WTC11 (cell line): ENCODE results near the gene OR4Q2. TPM values are rescaled to one million over a fixed set of nuclear protein-coding genes. Genes with fewer than 3 reads are reported as not detected.

ENCODE experiments used
- ATAC-seq: fragments of 200-7000 bp; cut with Tn5 transposase; 2 replicates; pipeline ENCODE4 v1.10.0; 2021; ENCODE audit warnings: mild to moderate bottlenecking, moderate library complexity
- CTCF ChIA-PET: fragments of 300-600 bp; sonication (Branson Sonifier 250); formaldehyde crosslinking; loops from one replicate; lab custom pipeline; 2021; ENCODE audit warnings: antibody characterized with exemption; lab: Charles Lee
- POLR2A ChIA-PET: fragments of 350-600 bp; sonication (Branson Sonifier 250); formaldehyde crosslinking; loops from one replicate; lab custom pipeline; 2021; ENCODE audit warnings: antibody characterized with exemption; lab: Charles Lee
- DNase-seq: peaks from one replicate; pipeline ENCODE4 v3.0.0; 2021; ENCODE audit warnings: low spot score
- H3K27ac Mint-ChIP-seq: 2 replicates; pipeline ENCODE4 v1.8.0; 2021; ENCODE audit warnings: mixed read lengths
- H3K27me3 Mint-ChIP-seq: 2 replicates; pipeline ENCODE4 v1.8.0; 2021; ENCODE audit warnings: low read depth, mild to moderate bottlenecking, moderate library complexity, mixed read lengths
- H3K36me3 Mint-ChIP-seq: 2 replicates; pipeline ENCODE4 v1.8.0; 2021; ENCODE audit warnings: mixed read lengths
- H3K4me1 Mint-ChIP-seq: 2 replicates; pipeline ENCODE4 v1.8.0; 2022; ENCODE audit warnings: mixed read lengths
- H3K4me3 Mint-ChIP-seq: 2 replicates; pipeline ENCODE4 v1.8.0; 2021; ENCODE audit warnings: mild to moderate bottlenecking, moderate library complexity, mixed read lengths
- H3K9me3 Mint-ChIP-seq: 2 replicates; pipeline ENCODE4 v1.8.0; 2021; ENCODE audit warnings: mixed read lengths
- CREB1 ChIP-seq: sonication (generic); formaldehyde crosslinking; IDR thresholded peaks from 2 replicates; pipeline ENCODE4 v1.8.0; 2023; ENCODE audit warnings: mild to moderate bottlenecking, missing genetic modification reagents
- CREM ChIP-seq: sonication (generic); formaldehyde crosslinking; IDR thresholded peaks from 2 replicates; pipeline ENCODE4 v1.8.1; 2022; ENCODE audit warnings: mild to moderate bottlenecking, missing genetic modification reagents, moderate library complexity
- GTF2I ChIP-seq: fragments of 250-450 bp; sonication (Bioruptor Pico); conservative IDR thresholded peaks from 2 replicates; pipeline ENCODE4 v1.4.0; 2021; ENCODE audit warnings: mild to moderate bottlenecking
- KAT7 ChIP-seq: sonication (generic); formaldehyde crosslinking; IDR thresholded peaks from 2 replicates; pipeline ENCODE4 v1.8.1; 2023; ENCODE audit warnings: missing genetic modification reagents, mild to moderate bottlenecking, borderline replicate concordance
- NR2C2 ChIP-seq: sonication (generic); formaldehyde crosslinking; IDR thresholded peaks from 2 replicates; pipeline ENCODE4 v1.8.0; 2022; ENCODE audit warnings: mild to moderate bottlenecking, missing genetic modification reagents
- NR3C1 ChIP-seq: sonication (generic); formaldehyde crosslinking; conservative IDR thresholded peaks from 2 replicates; pipeline ENCODE4 v1.8.1; 2023; ENCODE audit warnings: low read depth, mild to moderate bottlenecking, missing genetic modification reagents
- RELA ChIP-seq: sonication (generic); formaldehyde crosslinking; IDR thresholded peaks from 2 replicates; pipeline ENCODE4 v1.8.1; 2022; ENCODE audit warnings: missing genetic modification reagents, mild to moderate bottlenecking, borderline replicate concordance
- TEAD1 ChIP-seq: sonication (generic); formaldehyde crosslinking; IDR thresholded peaks from 2 replicates; pipeline ENCODE4 v1.8.0; 2022; ENCODE audit warnings: mild to moderate bottlenecking, missing genetic modification reagents
- TP53 ChIP-seq: sonication (generic); formaldehyde crosslinking; IDR thresholded peaks from 2 replicates; pipeline ENCODE4 v1.8.1; 2023; ENCODE audit warnings: mild to moderate bottlenecking, missing genetic modification reagents
- USF1 ChIP-seq: sonication (generic); formaldehyde crosslinking; IDR thresholded peaks from 2 replicates; pipeline ENCODE4 v1.8.0; 2022; ENCODE audit warnings: mild to moderate bottlenecking, missing genetic modification reagents
- USF2 ChIP-seq: sonication (generic); formaldehyde crosslinking; IDR thresholded peaks from 2 replicates; pipeline ENCODE4 v1.8.1; 2023; ENCODE audit warnings: mild to moderate bottlenecking, missing genetic modification reagents, moderate library complexity
- ZBTB43 ChIP-seq: sonication (generic); formaldehyde crosslinking; IDR thresholded peaks from 2 replicates; pipeline ENCODE4 v1.8.1; 2023; ENCODE audit warnings: mild to moderate bottlenecking, missing genetic modification reagents
- ZNF121 ChIP-seq: sonication (generic); formaldehyde crosslinking; IDR thresholded peaks from 2 replicates; pipeline ENCODE4 v1.8.0; 2023; ENCODE audit warnings: missing genetic modification reagents
- ZNF317 ChIP-seq: sonication (generic); formaldehyde crosslinking; IDR thresholded peaks from 2 replicates; pipeline ENCODE4 v1.8.1; 2023; ENCODE audit warnings: low read depth, mild to moderate bottlenecking, moderate library complexity, missing genetic modification reagents, borderline replicate concordance
- ZNF396 ChIP-seq: fragments of 250-450 bp; sonication (Bioruptor Pico); IDR thresholded peaks from 2 replicates; pipeline ENCODE4 v1.8.0; 2021; ENCODE audit warnings: mild to moderate bottlenecking, moderate library complexity, borderline replicate concordance
- ZNF512 ChIP-seq: sonication (generic); formaldehyde crosslinking; IDR thresholded peaks from 2 replicates; pipeline ENCODE4 v1.8.1; 2022; ENCODE audit warnings: missing genetic modification reagents, borderline replicate concordance
- ZNF532 ChIP-seq: fragments of 250-450 bp; sonication (Bioruptor Pico); IDR thresholded peaks from 2 replicates; pipeline ENCODE4 v1.9.0; 2021; ENCODE audit warnings: mild to moderate bottlenecking, borderline replicate concordance
- ZNF671 ChIP-seq: fragments of 250-450 bp; sonication (Bioruptor Pico); IDR thresholded peaks from 2 replicates; pipeline ENCODE4 v1.8.0; 2021; ENCODE audit warnings: mild to moderate bottlenecking
- total RNA-seq: library from RNA; stranded (reverse); gene quantifications from 3 replicates; pipeline ENCODE4 v1.2.3, GENCODE V29; 2021
- TF ChIP-seq, protein P1 (sequence below): sonication (generic); formaldehyde crosslinking; IDR thresholded peaks from 2 replicates; pipeline ENCODE4 v1.8.0; 2022; ENCODE audit warnings: mild to moderate bottlenecking, missing genetic modification reagents
- TF ChIP-seq, protein P2 (sequence below): sonication (generic); formaldehyde crosslinking; conservative IDR thresholded peaks from 2 replicates; pipeline ENCODE4 v1.8.1; 2022; ENCODE audit warnings: mild to moderate bottlenecking, missing genetic modification reagents
- TF ChIP-seq, protein P3 (sequence below): fragments of 250-450 bp; sonication (Bioruptor Pico); IDR thresholded peaks from 2 replicates; pipeline ENCODE4 v1.8.0; 2021; ENCODE audit warnings: mild to moderate bottlenecking
- TF ChIP-seq, protein P4 (sequence below): sonication (generic); formaldehyde crosslinking; IDR thresholded peaks from 2 replicates; pipeline ENCODE4 v1.8.0; 2022; ENCODE audit warnings: mild to moderate bottlenecking, missing genetic modification reagents

OR4Q2 gene
- total RNA-seq, 1 experiment from 2014 or later = not detected

GRCh38 chr14:20002319-20002718 lies 356 bp downstream of the OR4Q2 start (continued):
- no peak for TF ChIP-seq USF2 (CRISPR knock-in tag)
- TF ChIP-seq CREM (CRISPR knock-in tag) = no peak
- no peak for TF ChIP-seq USF1
- TF ChIP-seq ZNF317 (CRISPR knock-in tag) = no peak
- TF ChIP-seq, protein P1, sequence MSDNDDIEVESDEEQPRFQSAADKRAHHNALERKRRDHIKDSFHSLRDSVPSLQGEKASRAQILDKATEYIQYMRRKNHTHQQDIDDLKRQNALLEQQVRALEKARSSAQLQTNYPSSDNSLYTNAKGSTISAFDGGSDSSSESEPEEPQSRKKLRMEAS = no peak

- no peak for DNase-seq
- Mint-ChIP-seq H3K27ac (no peak overlapping the region), H3K27me3 (peaks cover 9% of the 10 kb centered on the region), H3K4me3 (no peak overlapping the region), H3K36me3 (peaks cover 53% of the 10 kb centered on the region), H3K4me1 (no peaks in the 10 kb centered on the region)
- no peak for ATAC-seq
- CTCF ChIA-PET = no interaction called here
- TF ChIP-seq TP53 = no peak
- TF ChIP-seq, protein P2, sequence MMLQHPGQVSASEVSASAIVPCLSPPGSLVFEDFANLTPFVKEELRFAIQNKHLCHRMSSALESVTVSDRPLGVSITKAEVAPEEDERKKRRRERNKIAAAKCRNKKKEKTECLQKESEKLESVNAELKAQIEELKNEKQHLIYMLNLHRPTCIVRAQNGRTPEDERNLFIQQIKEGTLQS (CRISPR knock-in tag) = no peak
- TF ChIP-seq NR3C1 (CRISPR knock-in tag) = no peak
- TF ChIP-seq ZNF532 (CRISPR knock-in tag) = no peak
- no peak for TF ChIP-seq ZNF671 (CRISPR knock-in tag)
- no peak for TF ChIP-seq RELA (CRISPR knock-in tag)
- no peak for TF ChIP-seq ZBTB43 (CRISPR knock-in tag)
- TF ChIP-seq, all 79 proteins: peak for 0
- peaks cover 78% of the 10 kb centered on the region for H3K9me3 Mint-ChIP-seq
- POLR2A ChIA-PET = no interaction called here
These were observed 6.2 kb downstream of the OR4Q2 start for GRCh38 chr14:20008156-20008555.

DNA sequence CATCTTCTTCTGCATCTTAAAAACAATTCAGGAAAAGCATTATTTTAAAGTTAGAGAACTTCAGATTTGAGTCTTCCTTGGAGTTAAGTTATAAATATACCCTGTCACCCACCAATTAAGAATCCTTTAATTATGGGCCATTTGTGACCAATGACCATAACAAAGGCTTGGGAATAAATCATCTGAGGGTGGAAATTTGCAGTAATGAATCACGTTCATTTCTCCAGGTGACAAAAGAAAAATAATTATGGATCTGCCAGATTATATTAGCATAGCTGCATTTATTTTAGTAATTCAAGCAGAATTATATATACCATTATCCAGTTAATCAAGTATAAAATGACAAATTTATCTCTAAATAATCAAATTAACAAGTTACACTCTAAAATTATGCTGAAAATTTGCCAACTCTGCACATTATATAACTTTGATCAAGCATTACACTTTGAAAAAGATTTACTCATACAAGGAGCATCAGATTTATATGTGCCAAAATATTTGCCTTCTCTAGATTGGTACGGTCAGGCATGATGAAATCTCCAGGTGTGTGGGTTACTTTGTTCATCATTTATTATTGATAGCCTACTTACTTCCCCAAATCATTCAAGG lies 17.4 kb downstream of the OR4Q2 start, which contains the start of gene OR4K14:
Gene OR4K14 (minus strand): TSS at position 51 of the 609 bp plus-strand sequence. CDS start 4,114 bp downstream, outside the sequence.
- peaks cover 4% of the 10 kb centered on the region; the same call in 1 of the 2 replicates for H3K27me3 Mint-ChIP-seq
- no peak within 1 kb of the TSS for H3K4me3 Mint-ChIP-seq
- POLR2A ChIA-PET = no interaction called here
- no peak within 1 kb of the TSS for H3K27ac Mint-ChIP-seq
- CTCF ChIA-PET = no interaction called here
- H3K36me3 Mint-ChIP-seq = peaks cover 60% of the 10 kb centered on the region
- peaks cover 89% of the 10 kb centered on the region for H3K9me3 Mint-ChIP-seq
- DNase-seq = no peak
- no peak for ATAC-seq
- H3K4me1 Mint-ChIP-seq = no peaks in the 10 kb centered on the region
- TF ChIP-seq CREB1 (CRISPR knock-in tag) (no peak), ZNF396 (CRISPR knock-in tag) (no peak), TEAD1 (CRISPR knock-in tag) (no peak), TP53 (no peak), ZNF121 (CRISPR knock-in tag) (no peak), ZNF512 (no peak), NR2C2 (CRISPR knock-in tag) (no peak), KAT7 (no peak), GTF2I (CRISPR knock-in tag) (no peak)
- TF ChIP-seq, protein P3, sequence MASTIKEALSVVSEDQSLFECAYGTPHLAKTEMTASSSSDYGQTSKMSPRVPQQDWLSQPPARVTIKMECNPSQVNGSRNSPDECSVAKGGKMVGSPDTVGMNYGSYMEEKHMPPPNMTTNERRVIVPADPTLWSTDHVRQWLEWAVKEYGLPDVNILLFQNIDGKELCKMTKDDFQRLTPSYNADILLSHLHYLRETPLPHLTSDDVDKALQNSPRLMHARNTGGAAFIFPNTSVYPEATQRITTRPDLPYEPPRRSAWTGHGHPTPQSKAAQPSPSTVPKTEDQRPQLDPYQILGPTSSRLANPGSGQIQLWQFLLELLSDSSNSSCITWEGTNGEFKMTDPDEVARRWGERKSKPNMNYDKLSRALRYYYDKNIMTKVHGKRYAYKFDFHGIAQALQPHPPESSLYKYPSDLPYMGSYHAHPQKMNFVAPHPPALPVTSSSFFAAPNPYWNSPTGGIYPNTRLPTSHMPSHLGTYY (CRISPR knock-in tag) = no peak
- TF ChIP-seq, protein P4, sequence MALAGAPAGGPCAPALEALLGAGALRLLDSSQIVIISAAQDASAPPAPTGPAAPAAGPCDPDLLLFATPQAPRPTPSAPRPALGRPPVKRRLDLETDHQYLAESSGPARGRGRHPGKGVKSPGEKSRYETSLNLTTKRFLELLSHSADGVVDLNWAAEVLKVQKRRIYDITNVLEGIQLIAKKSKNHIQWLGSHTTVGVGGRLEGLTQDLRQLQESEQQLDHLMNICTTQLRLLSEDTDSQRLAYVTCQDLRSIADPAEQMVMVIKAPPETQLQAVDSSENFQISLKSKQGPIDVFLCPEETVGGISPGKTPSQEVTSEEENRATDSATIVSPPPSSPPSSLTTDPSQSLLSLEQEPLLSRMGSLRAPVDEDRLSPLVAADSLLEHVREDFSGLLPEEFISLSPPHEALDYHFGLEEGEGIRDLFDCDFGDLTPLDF = no peak
